Endothelial cell of umbilical vein (primary cell): ENCODE measurements around the gene MAP1LC3B2. TPM values are rescaled to one million over a fixed set of nuclear protein-coding genes. Genes with fewer than 3 reads are reported as not detected.
A peak's percentile ranks its signal among the peaks of the same experiment; 100 is the strongest.

Source experiments
- BruUV-seq: library from RNA; stranded (reverse); fragments of 400-500 nt; replicated peaks from 2 replicates; lab custom pipeline; 2021; lab: Mats Ljungman, UMichigan
- CTCF ChIA-PET: fragments of 300-600, 350-600 bp; sonication (Branson Sonifier 250); formaldehyde crosslinking; loops from one replicate; lab custom pipeline; 2021; ENCODE audit warnings: antibody characterized with exemption, inconsistent platforms; lab: Charles Lee
- POLR2A ChIA-PET: fragments of 300-600, 350-600 bp; sonication (Branson Sonifier 250); formaldehyde crosslinking; loops from one replicate; lab custom pipeline; 2021; ENCODE audit warnings: antibody characterized with exemption, inconsistent platforms; lab: Charles Lee
- DNase-seq: peaks from one replicate; pipeline ENCODE4 v3.0.0-alpha.2; 2011; ENCODE audit warnings: low read depth, low spot score
- FAIRE-seq: peaks from 2 replicates; lab custom pipeline; 2011; peaks lifted over from hg19 to GRCh38; lab: Jason Lieb, UNC
- H2AFZ ChIP-seq: 2 replicates; pipeline ENCODE4 v1.6.0; 2012; ENCODE audit warnings: low read depth, low read length, control low read depth, inconsistent platforms
- H3K27ac ChIP-seq: 2 replicates; pipeline ENCODE4 v1.5.1; 2011; ENCODE audit warnings: low read depth, mild to moderate bottlenecking, control low read depth, low read length, moderate library complexity; ENCODE audit not compliant: insufficient read depth
- H3K27me3 ChIP-seq, 2 experiments: 2 replicates each; pipeline versions ENCODE4 v1.6.0 to v1.6.1; 2011; ENCODE audit warnings: low read length in 2 of 2, mixed read lengths in 1 of 2; ENCODE audit not compliant: control insufficient read depth in 2 of 2, insufficient read depth in 2 of 2
- H3K36me3 ChIP-seq, 2 experiments: 2 replicates in 1 of 2; 3 replicates in 1 of 2; pipeline ENCODE4 v1.5.1; 2011; ENCODE audit warnings: low read length in 2 of 2, mild to moderate bottlenecking in 1 of 2, moderate library complexity in 1 of 2; ENCODE audit not compliant: control insufficient read depth in 2 of 2, insufficient read depth in 2 of 2; ENCODE audit errors: extremely low read depth in 1 of 2
- H3K4me1 ChIP-seq: 3 replicates; pipeline ENCODE4 v1.5.1; 2011; ENCODE audit warnings: mild to moderate bottlenecking, low read length; ENCODE audit not compliant: control insufficient read depth, insufficient read depth; ENCODE audit errors: extremely low read depth
- H3K4me2 ChIP-seq: 2 replicates; pipeline ENCODE4 v1.6.1; 2011; ENCODE audit warnings: low read length, control low read depth, mixed read lengths; ENCODE audit not compliant: insufficient read depth
- H3K4me3 ChIP-seq, 3 experiments: fragments of 200-600 bp in 1 of 3; sonication (generic), shearing (Covaris generic) in 1 of 3; replicated peaks in 1 of 3; 2 replicates each; pipeline ENCODE4 v1.5.1; 2011 to 2016; ENCODE audit warnings: control low read depth in 3 of 3, low read length in 3 of 3, mild to moderate bottlenecking in 2 of 3, inconsistent platforms in 1 of 3, low read depth in 1 of 3, moderate library complexity in 1 of 3; ENCODE audit not compliant: insufficient read depth in 1 of 3
- H3K79me2 ChIP-seq: 2 replicates; pipeline ENCODE4 v1.6.0; 2012; ENCODE audit warnings: low read length, inconsistent platforms; ENCODE audit not compliant: control insufficient read depth, insufficient read depth
- H3K9ac ChIP-seq: replicated peaks from 2 replicates; pipeline ENCODE3; 2011; ENCODE audit warnings: low read length, control low read depth; ENCODE audit not compliant: insufficient read depth; ENCODE audit errors: extremely low read depth
- H3K9me1 ChIP-seq: replicated peaks from 3 replicates; pipeline ENCODE4 v1.6.0; 2011; ENCODE audit warnings: mild to moderate bottlenecking, low read length; ENCODE audit not compliant: control insufficient read depth, insufficient read depth; ENCODE audit errors: extremely low read depth
- H3K9me3 ChIP-seq: replicated peaks from 2 replicates; pipeline ENCODE4 v1.5.1; 2012; ENCODE audit warnings: low read length, inconsistent platforms; ENCODE audit not compliant: control insufficient read depth, insufficient read depth
- H4K20me1 ChIP-seq: replicated peaks from 2 replicates; pipeline ENCODE3; 2011; ENCODE audit warnings: mild to moderate bottlenecking, low read length; ENCODE audit not compliant: control insufficient read depth, insufficient read depth; ENCODE audit errors: extremely low read depth
- CTCF ChIP-seq, 2 donors: IDR thresholded peaks; 1 replicate in 1 of 2; 2 replicates in 1 of 2; pipeline ENCODE4 v1.5.1; 2011; ENCODE audit warnings: low read length in 2 of 2, mild to moderate bottlenecking in 2 of 2, moderate library complexity in 2 of 2, control low read depth in 1 of 2, inconsistent platforms in 1 of 2, low read depth in 1 of 2; ENCODE audit not compliant: insufficient read depth in 1 of 2; ENCODE audit errors: extremely low read depth in 1 of 2
- EZH2 ChIP-seq: IDR thresholded peaks from 2 replicates; pipeline ENCODE4 v1.6.1; 2012; ENCODE audit warnings: borderline replicate concordance, low read depth, mild to moderate bottlenecking, moderate library complexity, low read length, inconsistent platforms; ENCODE audit not compliant: severe bottlenecking
- FOS ChIP-seq: IDR thresholded peaks from 2 replicates; pipeline ENCODE4 v1.6.1; 2011; ENCODE audit warnings: mild to moderate bottlenecking, low read length, moderate library complexity, borderline replicate concordance; ENCODE audit not compliant: insufficient read depth
- GATA2 ChIP-seq: IDR thresholded peaks from 2 replicates; pipeline ENCODE4 v1.7.0; 2011; ENCODE audit warnings: low read depth, mild to moderate bottlenecking, moderate library complexity, mixed read lengths, low read length; ENCODE audit not compliant: insufficient read length, insufficient read depth
- JUN ChIP-seq: IDR thresholded peaks from 2 replicates; pipeline ENCODE4 v1.6.1; 2011; ENCODE audit warnings: borderline replicate concordance, low read depth; ENCODE audit not compliant: insufficient read length, insufficient read depth
- MAX ChIP-seq: IDR thresholded peaks from 2 replicates; pipeline ENCODE4 v1.6.1; 2011; ENCODE audit not compliant: insufficient read depth, insufficient read length
- MYC ChIP-seq: IDR thresholded peaks from one replicate; pipeline ENCODE4 v1.6.1; 2011; ENCODE audit warnings: mild to moderate bottlenecking, low read depth, low read length
- POLR2A ChIP-seq: IDR thresholded peaks from 2 replicates; pipeline ENCODE4 v1.6.1; 2012; ENCODE audit warnings: low read depth, mild to moderate bottlenecking, control low read depth, low read length
- POLR2AphosphoS5 ChIP-seq: IDR thresholded peaks from 2 replicates; pipeline ENCODE4 v1.6.1; 2012; ENCODE audit warnings: low read depth, mild to moderate bottlenecking, control low read depth, low read length, moderate library complexity; ENCODE audit not compliant: insufficient read depth
- dilution Hi-C: fragments of 300-500 bp; cut with MboI; formaldehyde crosslinking; loops from one replicate; pipeline ENCODE4 v1.15.0; 2019; ENCODE audit warnings: low sequenced_read_pairs; ENCODE audit not compliant: extremely low pct_ligation_motif_present
- intact Hi-C: fragments of 100-400 bp; cut with micrococcal nuclease; formaldehyde crosslinking; loops from one replicate; pipeline ENCODE4 v1.10.0; 2022
- polyA plus RNA-seq, 4 experiments: library from polyadenylated mRNA; depleted of rRNA in 3 of 4; stranded (reverse) in 3 of 4; unstranded in 1 of 4; fragments of >200 nt; gene quantifications; 2 replicates each; pipeline versions ENCODE4 v1.2.1 to v1.2.3, GENCODE V29; 2011 to 2012; ENCODE audit warnings: missing spikeins in 1 of 4
- total RNA-seq: library from RNA; stranded (reverse); gene quantifications from 2 replicates; pipeline ENCODE4 v1.2.3, GENCODE V29; 2021

The MAP1LC3B2 gene
- total and polyA plus RNA-seq, 2 donors (not counting 3 experiments of a cell fraction or from before 2014, with no cell fraction given): 0.32 to 4.1 TPM

- Histone ChIP-seq H3K27me3 (no peaks in the 10 kb centered on the region), H3K4me1 (peaks cover 9% of the 10 kb centered on the region), H2AFZ (peak overlapping the region; percentile 94), H3K27ac (no peak overlapping the region), H3K36me3 (no peaks in the 10 kb centered on the region), H3K79me2 (no peaks in the 10 kb centered on the region), H3K4me3 (peak overlapping the region in 1 of 3 experiments; percentile 31), H4K20me1 (no peaks in the 10 kb centered on the region), H3K9me3 (no peaks in the 10 kb centered on the region), H3K9me1 (no peaks in the 10 kb centered on the region), H3K4me2 (peak overlapping the region; percentile 83), H3K9ac (no peak overlapping the region)
- FAIRE-seq (peak; percentile 82), DNase-seq (no peak)
- POLR2A ChIA-PET: interaction anchor here (0.6 kb wide), 1 partner anchor 80 kb away, joined by 3 read pairs; no protein-coding TSS in a partner anchor
- CTCF ChIA-PET: interaction anchor here (0.6 to 1.4 kb wide), 6 partner anchors 18 to 407 kb away, joined by 3 to 6 read pairs (median 3); no protein-coding TSS in a partner anchor
- dilution Hi-C loops: no loop called here
- intact Hi-C loops: loop anchor here (5.0 kb wide), 1 partner anchor 256 kb away; the partner anchor contains the start of gene MED13L
- TF ChIP-seq POLR2AphosphoS5 (no peak), FOS (no peak), GATA2 (no peak), JUN (no peak), MAX (no peak), POLR2A (no peak), EZH2 (no peak), CTCF (IDR thresholded peaks at IDR 0.05; ENCODE audit: extremely low read depth in 1 of 2, insufficient read depth in 1 of 2, low read depth in 1 of 2, low read length in 2 of 2) (no peak), MYC (no peak)
- BruUV-seq: no TSS peak
Measured at GRCh38 chr12:116532986-116533342, 26.2 kb upstream of the MAP1LC3B2 start.
